ENCODE measurements around the gene USP17L22.
"Not testable (repeated sequence)": the region's sequence is repeated elsewhere in the genome, so short reads cannot be mapped to it uniquely, and the experiment has no call there.

DNA sequence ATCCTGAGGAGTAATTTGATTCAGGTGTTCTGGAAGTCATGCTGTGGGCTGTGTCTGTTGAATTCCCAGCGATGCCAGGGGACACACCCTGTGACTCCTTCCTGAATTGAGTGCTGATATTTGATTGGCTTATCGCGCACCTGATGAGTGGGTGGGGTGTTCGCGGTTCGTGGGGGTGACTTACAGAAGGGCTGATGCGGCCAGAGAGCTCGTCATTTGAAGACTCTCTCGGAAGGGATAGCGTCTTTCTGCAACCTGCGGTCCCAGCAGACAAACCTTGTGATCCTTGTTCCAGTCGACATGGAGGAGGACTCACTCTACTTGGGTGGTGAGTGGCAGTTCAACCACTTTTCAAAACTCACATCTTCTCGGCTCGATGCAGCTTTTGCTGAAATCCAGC is 42.8 kb upstream of the USP17L22 start, which contains the start of gene USP17L13:
- TF ChIP-seq, protein P1, sequence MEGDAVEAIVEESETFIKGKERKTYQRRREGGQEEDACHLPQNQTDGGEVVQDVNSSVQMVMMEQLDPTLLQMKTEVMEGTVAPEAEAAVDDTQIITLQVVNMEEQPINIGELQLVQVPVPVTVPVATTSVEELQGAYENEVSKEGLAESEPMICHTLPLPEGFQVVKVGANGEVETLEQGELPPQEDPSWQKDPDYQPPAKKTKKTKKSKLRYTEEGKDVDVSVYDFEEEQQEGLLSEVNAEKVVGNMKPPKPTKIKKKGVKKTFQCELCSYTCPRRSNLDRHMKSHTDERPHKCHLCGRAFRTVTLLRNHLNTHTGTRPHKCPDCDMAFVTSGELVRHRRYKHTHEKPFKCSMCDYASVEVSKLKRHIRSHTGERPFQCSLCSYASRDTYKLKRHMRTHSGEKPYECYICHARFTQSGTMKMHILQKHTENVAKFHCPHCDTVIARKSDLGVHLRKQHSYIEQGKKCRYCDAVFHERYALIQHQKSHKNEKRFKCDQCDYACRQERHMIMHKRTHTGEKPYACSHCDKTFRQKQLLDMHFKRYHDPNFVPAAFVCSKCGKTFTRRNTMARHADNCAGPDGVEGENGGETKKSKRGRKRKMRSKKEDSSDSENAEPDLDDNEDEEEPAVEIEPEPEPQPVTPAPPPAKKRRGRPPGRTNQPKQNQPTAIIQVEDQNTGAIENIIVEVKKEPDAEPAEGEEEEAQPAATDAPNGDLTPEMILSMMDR (IDR thresholded peaks at IDR 0.05 in 2 of 3, conservative IDR thresholded peaks at IDR 0.05 in 1 of 3; ENCODE audit: borderline replicate concordance in 1 of 3, insufficient read depth in 1 of 3, low read depth in 2 of 3, low read length in 2 of 3) = not testable (repeated sequence)
- TF ChIP-seq, protein P2, sequence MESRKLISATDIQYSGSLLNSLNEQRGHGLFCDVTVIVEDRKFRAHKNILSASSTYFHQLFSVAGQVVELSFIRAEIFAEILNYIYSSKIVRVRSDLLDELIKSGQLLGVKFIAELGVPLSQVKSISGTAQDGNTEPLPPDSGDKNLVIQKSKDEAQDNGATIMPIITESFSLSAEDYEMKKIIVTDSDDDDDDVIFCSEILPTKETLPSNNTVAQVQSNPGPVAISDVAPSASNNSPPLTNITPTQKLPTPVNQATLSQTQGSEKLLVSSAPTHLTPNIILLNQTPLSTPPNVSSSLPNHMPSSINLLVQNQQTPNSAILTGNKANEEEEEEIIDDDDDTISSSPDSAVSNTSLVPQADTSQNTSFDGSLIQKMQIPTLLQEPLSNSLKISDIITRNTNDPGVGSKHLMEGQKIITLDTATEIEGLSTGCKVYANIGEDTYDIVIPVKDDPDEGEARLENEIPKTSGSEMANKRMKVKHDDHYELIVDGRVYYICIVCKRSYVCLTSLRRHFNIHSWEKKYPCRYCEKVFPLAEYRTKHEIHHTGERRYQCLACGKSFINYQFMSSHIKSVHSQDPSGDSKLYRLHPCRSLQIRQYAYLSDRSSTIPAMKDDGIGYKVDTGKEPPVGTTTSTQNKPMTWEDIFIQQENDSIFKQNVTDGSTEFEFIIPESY (IDR thresholded peaks at IDR 0.05; ENCODE audit: extremely low read depth, insufficient replicate concordance, low read length) = not testable (repeated sequence)
- not testable (repeated sequence) for TF ChIP-seq CBX3 (IDR thresholded peaks at IDR 0.05; ENCODE audit: low read depth); POLR2A (IDR thresholded peaks at IDR 0.05; ENCODE audit: borderline replicate concordance, extremely low read depth, insufficient read depth, insufficient read length); SRF (IDR thresholded peaks at IDR 0.05; ENCODE audit: low read depth); EZH2 (IDR thresholded peaks at IDR 0.05); CEBPB (IDR thresholded peaks at IDR 0.05; ENCODE audit: low read depth); SP1 (IDR thresholded peaks at IDR 0.05; ENCODE audit: low read depth); FOSL1 (IDR thresholded peaks at IDR 0.05; ENCODE audit: low read depth); POLR2AphosphoS5 (IDR thresholded peaks at IDR 0.05; ENCODE audit: low read depth, low read length)
